Heart left ventricle (tissue), 16 donors: Measurements from ENCODE around the gene SEZ6L. TPM values are rescaled to one million over a fixed set of nuclear protein-coding genes. Genes with fewer than 3 reads are reported as not detected.

Source experiments
- ATAC-seq, 4 donors: fragments of 200-7000 bp; cut with Tn5 transposase; one replicate each; pipeline ENCODE4 v1.9.1; 2020 to 2022; ENCODE audit warnings: moderate library complexity in 4 of 4, mild to moderate bottlenecking in 3 of 4, moderate number of reproducible peaks in 1 of 4
- DNase-seq, 5 donors: peaks; one replicate each; pipeline ENCODE4 v3.0.0-alpha.2; 2020
- H3K27ac ChIP-seq, 12 donors: fragments of 200-600 bp; sonication (generic) in 4 of 12; one replicate each; pipeline versions ENCODE4 v1.5.0 to v1.8.0; 2016 to 2022; ENCODE audit warnings: mild to moderate bottlenecking in 2 of 12
- H3K27me3 ChIP-seq, 9 donors: fragments of 200-600 bp; sonication (generic) in 2 of 9; one replicate each; pipeline versions ENCODE4 v1.5.1 to v1.8.0; 2016 to 2022; ENCODE audit warnings: mild to moderate bottlenecking in 3 of 9
- H3K36me3 ChIP-seq, 9 donors: fragments of 200-600 bp; sonication (generic) in 2 of 9; one replicate each; pipeline versions ENCODE4 v1.5.0 to v1.8.0; 2018 to 2022; ENCODE audit warnings: mild to moderate bottlenecking in 2 of 9
- H3K4me1 ChIP-seq, 12 donors: fragments of 200-600 bp; sonication (generic) in 4 of 12; one replicate each; pipeline versions ENCODE4 v1.5.0 to v1.8.0; 2016 to 2022; ENCODE audit warnings: mild to moderate bottlenecking in 3 of 12
- H3K4me3 ChIP-seq, 12 donors: fragments of 200-600 bp; sonication (generic) in 4 of 12; one replicate each; pipeline versions ENCODE4 v1.5.0 to v1.8.0; 2017 to 2022; ENCODE audit warnings: mild to moderate bottlenecking in 9 of 12, moderate library complexity in 4 of 12
- H3K9me3 ChIP-seq, 12 donors: fragments of 200-600 bp; sonication (generic) in 4 of 12; one replicate each; pipeline versions ENCODE4 v1.5.0 to v1.8.0; 2016 to 2022; ENCODE audit warnings: mild to moderate bottlenecking in 1 of 12
- POLR2A ChIP-seq, 2 donors: fragments of 450-650 bp; IDR thresholded peaks; one replicate each; pipeline ENCODE4 v1.6.1; 2017; ENCODE audit warnings: antibody characterized with exemption in 2 of 2, mild to moderate bottlenecking in 2 of 2, moderate library complexity in 2 of 2
- WGBS, 4 donors: extraction: QIAGEN DNeasy Blood & Tissue Kit in 2 of 4; methylation state at CpG; one replicate each; pipeline versions ENCODE4 v1.1.5 to v1.1.7; 2013 to 2018; 5-methylcytosine and 5-hydroxymethylcytosine counted together
- intact Hi-C, 10 donors: fragments of 100-400 bp; cut with DNase I; formaldehyde crosslinking; loops; one replicate each; pipeline versions ENCODE4 v1.11.1 to v1.14.2; 2022
- polyA plus RNA-seq, 2 donors: library from polyadenylated mRNA; stranded (reverse); fragments of 200-250 nt; gene quantifications; one replicate each; pipeline ENCODE4 v1.2.3, GENCODE V29; 2013
- total RNA-seq, 9 donors: library from RNA; depleted of rRNA in 2 of 9; stranded (reverse); fragments of >200 nt in 2 of 9; fragmentation: NEBNext Ultra II Directional in 3 of 9; extraction: Animal tissue kit (Norgen Biotek cat#: 25700) in 3 of 9; gene quantifications; one replicate each; pipeline versions ENCODE4 v1.1.0 to v1.2.4, GENCODE V29; 2016 to 2023
- TF ChIP-seq, protein P1 (sequence below), 12 donors: fragments of 200-600 bp; sonication (generic) in 4 of 12; IDR thresholded peaks; one replicate each; pipeline versions ENCODE4 v1.5.0 to v1.8.0; 2018 to 2022; ENCODE audit warnings: antibody characterized with exemption in 12 of 12, mild to moderate bottlenecking in 5 of 12
- donor health status: ischemic (EF 13 %, LVEDD 7.1; RV severe dilation, severe dysfunction).
- donor health status: healthy with polysubstance abuse.
- donor health status: DM: no; HTN: yes; CAD: no.
- donor health status: DM: no; HTN: no; CAD: no.
- donor health status: ischemic (EF 25% LVEDD 6.9; RV normal size, moderate dysfunction).
- donor health status: ischemic (EF 25% LVEDD 5.7; RV mildly dilated, moderate dysfunction).
- donor health status: healthy.
- donor health status: DM: yes; HTN: yes; CAD: no.
- donor health status: ischemic (EF 35%, LVEDD 5.7; RV mildly dilated, moderate dysfunction).
- donor health status: nonischemic (EF 11% LVEDD 7.7; RV severe dilation, severe dysfunction).
- donor health status: DM: yes; HTN: yes; CAD: no.
- donor health status: PGD.
- donor health status: ischemic (EF 29% LVEDD 5.4; RV normal size, mild dysfunction).
- donor health status: nonischemic (EF 23%, LVEDD 6.1; RV moderate dilation, normal function).

The SEZ6L gene
- total and polyA plus RNA-seq, 11 donors = 0.04 to 1.6 (median 0.17) TPM; not detected in 2

DNA sequence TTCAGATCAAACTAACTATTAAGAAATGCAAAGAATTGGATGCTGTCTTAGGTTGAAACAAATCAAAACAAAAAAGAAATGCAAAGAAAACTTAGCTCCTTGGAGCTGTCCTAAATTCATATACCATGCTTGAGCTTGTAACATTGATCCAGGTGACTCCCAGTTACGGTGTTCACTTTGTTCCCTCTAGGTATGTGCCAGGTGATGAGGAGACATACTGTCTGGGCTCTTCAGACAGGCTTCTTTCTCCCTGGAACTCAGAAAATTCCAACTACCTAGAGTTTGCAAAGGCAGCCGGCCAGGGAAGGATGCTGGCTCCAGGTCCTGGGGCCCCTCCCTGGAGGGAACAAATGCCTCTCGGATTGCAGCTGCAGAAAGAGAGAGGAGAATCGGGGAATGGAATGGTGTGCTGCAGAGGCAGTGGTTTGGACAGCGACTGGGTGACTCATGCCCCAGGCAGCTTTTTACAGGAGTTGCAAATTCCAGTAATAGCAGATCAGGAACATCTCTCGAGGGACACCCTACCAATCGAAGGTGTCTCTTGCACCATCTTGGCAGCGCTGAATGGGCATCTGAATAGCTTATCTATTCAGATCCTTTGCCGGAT, 247.5 kb downstream of the SEZ6L start:
- peaks cover 0 to 52% (median 12%) of the 10 kb centered on the region in 9 donors for H3K27me3 ChIP-seq
- H3K27ac ChIP-seq = no peak overlapping the region
- intact Hi-C loops = no loop called here
- TF ChIP-seq, protein P1, sequence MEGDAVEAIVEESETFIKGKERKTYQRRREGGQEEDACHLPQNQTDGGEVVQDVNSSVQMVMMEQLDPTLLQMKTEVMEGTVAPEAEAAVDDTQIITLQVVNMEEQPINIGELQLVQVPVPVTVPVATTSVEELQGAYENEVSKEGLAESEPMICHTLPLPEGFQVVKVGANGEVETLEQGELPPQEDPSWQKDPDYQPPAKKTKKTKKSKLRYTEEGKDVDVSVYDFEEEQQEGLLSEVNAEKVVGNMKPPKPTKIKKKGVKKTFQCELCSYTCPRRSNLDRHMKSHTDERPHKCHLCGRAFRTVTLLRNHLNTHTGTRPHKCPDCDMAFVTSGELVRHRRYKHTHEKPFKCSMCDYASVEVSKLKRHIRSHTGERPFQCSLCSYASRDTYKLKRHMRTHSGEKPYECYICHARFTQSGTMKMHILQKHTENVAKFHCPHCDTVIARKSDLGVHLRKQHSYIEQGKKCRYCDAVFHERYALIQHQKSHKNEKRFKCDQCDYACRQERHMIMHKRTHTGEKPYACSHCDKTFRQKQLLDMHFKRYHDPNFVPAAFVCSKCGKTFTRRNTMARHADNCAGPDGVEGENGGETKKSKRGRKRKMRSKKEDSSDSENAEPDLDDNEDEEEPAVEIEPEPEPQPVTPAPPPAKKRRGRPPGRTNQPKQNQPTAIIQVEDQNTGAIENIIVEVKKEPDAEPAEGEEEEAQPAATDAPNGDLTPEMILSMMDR (IDR thresholded peaks at IDR 0.05) = no peak
- TF ChIP-seq POLR2A (IDR thresholded peaks at IDR 0.05) = no peak
- H3K4me3 ChIP-seq = no peak overlapping the region
- peak in 1 of 4 donors; percentile 47 for ATAC-seq
- no peaks in the 10 kb centered on the region for H3K36me3 ChIP-seq
- H3K9me3 ChIP-seq = no peaks in the 10 kb centered on the region
- DNase-seq = no peak
- 33 to 41% (median 36%) methylated on average over 9 of the region's 9 CpGs for WGBS, 4 donors
- peaks cover 0 to 7% (median 0%) of the 10 kb centered on the region in 12 donors for H3K4me1 ChIP-seq

DNA sequence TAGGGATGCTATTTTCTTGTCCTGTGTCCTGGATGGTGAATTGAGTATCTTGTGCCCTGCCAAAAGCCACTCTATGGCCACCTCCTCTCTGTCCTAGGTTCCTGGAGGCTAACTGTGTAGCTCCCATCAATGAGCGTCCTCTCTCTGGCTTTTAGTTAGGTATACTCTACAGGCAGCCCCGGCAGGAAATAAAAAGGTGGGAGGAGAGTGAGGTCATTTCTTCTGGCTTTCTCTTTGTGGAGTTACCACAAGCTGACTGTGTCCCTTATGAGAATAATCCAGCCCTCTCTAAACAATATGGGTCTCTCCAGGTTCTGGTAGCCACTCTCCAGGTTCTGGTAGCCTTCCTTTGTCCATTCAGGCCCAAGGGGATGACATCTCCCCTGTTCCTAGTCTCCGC, 248.1 kb downstream of the SEZ6L start:
- TF ChIP-seq, protein P1 (IDR thresholded peaks at IDR 0.05) = no peak
- no peak for TF ChIP-seq POLR2A (IDR thresholded peaks at IDR 0.05)
- no peak for DNase-seq
- WGBS, 4 donors = 59 to 83% (median 66%) methylated on average over 3 of the region's 3 CpGs
- intact Hi-C loops = no loop called here
- no peaks in the 10 kb centered on the region for H3K36me3 ChIP-seq
- H3K27ac ChIP-seq = peak overlapping the region in 1 of 12 donors; percentile 43
- no peak for ATAC-seq
- no peak overlapping the region for H3K4me3 ChIP-seq
- peaks cover 0 to 49% (median 12%) of the 10 kb centered on the region in 9 donors for H3K27me3 ChIP-seq
- peaks cover 0 to 7% (median 0%) of the 10 kb centered on the region in 12 donors for H3K4me1 ChIP-seq
- peaks cover 0 to 1% (median 0%) of the 10 kb centered on the region in 12 donors for H3K9me3 ChIP-seq

DNA sequence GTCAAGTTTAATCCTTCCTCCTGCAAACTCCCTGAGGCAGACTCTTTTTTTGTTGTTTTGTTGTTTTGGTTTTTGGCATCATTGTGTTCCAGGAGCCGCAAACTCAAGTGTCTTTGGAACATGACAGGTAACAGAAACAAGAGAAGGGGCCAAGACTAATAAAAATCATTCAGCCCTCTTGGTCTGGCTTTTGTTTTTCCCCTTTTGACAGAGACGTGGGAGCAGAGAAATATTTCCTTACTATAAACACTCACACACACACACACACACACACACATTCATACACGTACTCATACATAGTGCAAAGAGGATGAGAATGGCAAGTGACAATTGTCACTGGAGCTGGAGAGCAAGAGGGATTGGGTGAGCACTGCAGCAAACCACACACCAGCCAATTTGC, 249.4 kb downstream of the SEZ6L start:
- no peak for TF ChIP-seq POLR2A (IDR thresholded peaks at IDR 0.05)
- TF ChIP-seq, protein P1 (IDR thresholded peaks at IDR 0.05) = no peak
- Histone ChIP-seq H3K36me3 (no peaks in the 10 kb centered on the region), H3K27ac (peak overlapping the region in 1 of 12 donors; percentile 43), H3K9me3 (peaks cover 0 to 14% (median 4%) of the 10 kb centered on the region in 12 donors), H3K4me3 (no peak overlapping the region), H3K27me3 (peaks cover 0 to 38% (median 12%) of the 10 kb centered on the region in 9 donors), H3K4me1 (peaks cover 0 to 7% (median 0%) of the 10 kb centered on the region in 12 donors)
- WGBS, 4 donors = 48 to 63% (median 56%) methylated on average over 3 of the region's 3 CpGs
- intact Hi-C loops = no loop called here
- ATAC-seq (no peak), DNase-seq (no peak)

DNA sequence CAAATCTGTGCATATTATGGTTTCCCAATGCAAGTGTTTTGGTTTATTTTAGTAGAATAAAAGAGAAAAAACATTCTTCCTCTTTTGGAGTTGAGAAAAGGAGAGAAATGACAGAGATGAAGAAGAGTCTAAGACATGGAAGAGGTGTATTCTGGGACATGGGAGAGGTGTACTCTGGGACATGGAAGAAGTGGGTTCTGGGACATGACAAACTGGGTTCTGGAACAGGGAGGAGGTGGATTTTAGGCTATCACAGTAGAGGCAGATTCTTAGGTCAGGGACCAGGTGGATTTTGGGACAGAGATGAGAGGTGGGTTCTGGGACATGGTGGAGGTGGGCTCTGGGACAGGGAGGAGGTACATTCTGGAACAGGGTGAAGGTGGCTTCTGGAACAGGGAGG, 257.7 kb downstream of the SEZ6L start:
- Histone ChIP-seq H3K36me3 (no peaks in the 10 kb centered on the region), H3K9me3 (peaks cover 0 to 16% (median 4%) of the 10 kb centered on the region in 12 donors), H3K4me1 (peaks cover 0 to 29% (median 0%) of the 10 kb centered on the region in 12 donors), H3K27ac (no peak overlapping the region), H3K4me3 (no peak overlapping the region), H3K27me3 (peaks cover 0 to 22% (median 9%) of the 10 kb centered on the region in 9 donors)
- no peak for ATAC-seq
- no peak for DNase-seq
- TF ChIP-seq, protein P1 (IDR thresholded peaks at IDR 0.05) = no peak
- no peak for TF ChIP-seq POLR2A (IDR thresholded peaks at IDR 0.05)
- intact Hi-C loops = no loop called here
